ENCODE measurements around the gene CCDC28A.

Gene CCDC28A

DNA sequence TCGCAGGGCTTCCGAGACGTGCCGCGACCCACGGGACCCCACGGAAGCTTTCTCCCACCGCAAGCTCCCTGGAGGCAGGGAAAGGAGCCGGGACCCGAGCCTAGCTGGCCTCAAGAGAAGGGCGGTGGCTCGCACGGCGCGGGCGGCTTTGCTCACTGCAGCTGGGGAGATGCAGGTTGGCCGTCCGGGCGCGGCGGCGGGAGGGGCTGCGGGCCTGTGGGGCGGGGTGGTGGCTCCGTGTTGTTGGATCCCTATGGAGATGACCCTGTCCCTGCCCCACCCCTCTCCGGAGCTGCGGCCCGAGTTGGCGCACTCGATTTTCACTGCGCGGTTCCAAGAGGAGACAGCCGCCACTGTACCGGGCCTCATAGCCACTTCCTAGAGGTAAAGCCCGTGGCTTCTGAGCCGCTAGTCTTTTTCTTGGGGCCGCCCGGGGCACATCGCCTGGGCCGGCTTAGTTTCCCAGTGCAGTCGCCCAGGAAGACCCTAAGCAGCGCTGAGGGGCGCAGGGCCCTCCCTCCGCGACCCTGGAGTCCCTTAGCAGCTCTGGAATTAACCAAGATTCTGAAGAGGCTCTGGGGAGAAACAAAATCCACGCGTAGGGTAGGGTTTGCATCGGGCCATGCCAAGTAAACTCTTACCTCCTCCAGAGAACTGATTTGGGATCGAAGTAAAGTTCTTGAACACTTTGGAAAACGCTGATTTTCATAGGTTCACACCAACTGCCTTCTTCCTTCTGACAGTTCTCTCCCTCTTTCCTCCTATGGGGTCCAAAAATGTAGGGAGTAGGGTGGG is 22.4 kb downstream of the CCDC28A start, which contains the start of gene ECT2L:
TSS of gene ECT2L (plus strand) at position 279 of the 795 bp plus-strand sequence. CDS start 17,188 bp downstream, outside the sequence.
- DNase-seq (ENCODE audit: low read depth), result no peak

- no peak for DNase-seq (ENCODE audit: low read depth)
Measured at GRCh38 chr6:138796771-138797170, 23.2 kb downstream of the CCDC28A start.

GRCh38 chr6:138797806-138798446 is 24.4 kb downstream of the CCDC28A start:
- DNase-seq (ENCODE audit: low read depth), result no peak

- DNase-seq (ENCODE audit: low read depth), result no peak
Measured at GRCh38 chr6:138800377-138801150, 27.0 kb downstream of the CCDC28A start.

DNA sequence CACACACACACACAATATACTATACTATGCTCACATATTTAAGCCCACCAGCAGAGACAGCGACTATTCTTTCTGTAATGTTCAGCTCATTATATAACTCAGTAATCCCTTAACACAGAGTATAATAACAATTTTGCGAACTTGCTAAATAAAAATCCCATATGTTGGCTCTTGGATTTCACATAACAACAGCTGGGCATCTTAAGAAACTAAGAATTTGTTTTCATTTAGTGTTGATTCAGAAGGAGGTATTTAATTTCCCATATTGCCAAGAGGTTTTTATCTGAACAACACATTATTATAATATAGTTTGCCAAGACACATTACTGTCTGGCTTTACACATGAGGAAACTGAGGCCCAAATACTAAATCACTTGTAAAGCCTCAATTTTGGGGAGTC is 29.8 kb downstream of the CCDC28A start:
- no peak for DNase-seq (ENCODE audit: low read depth)

- peak; percentile 12 for DNase-seq (ENCODE audit: low read depth)
Measured at GRCh38 chr6:138803861-138804260, 30.3 kb downstream of the CCDC28A start.

GRCh38 chr6:138805016-138805765 is 31.6 kb downstream of the CCDC28A start:
- DNase-seq (ENCODE audit: low read depth), result peak; percentile 10

DNA sequence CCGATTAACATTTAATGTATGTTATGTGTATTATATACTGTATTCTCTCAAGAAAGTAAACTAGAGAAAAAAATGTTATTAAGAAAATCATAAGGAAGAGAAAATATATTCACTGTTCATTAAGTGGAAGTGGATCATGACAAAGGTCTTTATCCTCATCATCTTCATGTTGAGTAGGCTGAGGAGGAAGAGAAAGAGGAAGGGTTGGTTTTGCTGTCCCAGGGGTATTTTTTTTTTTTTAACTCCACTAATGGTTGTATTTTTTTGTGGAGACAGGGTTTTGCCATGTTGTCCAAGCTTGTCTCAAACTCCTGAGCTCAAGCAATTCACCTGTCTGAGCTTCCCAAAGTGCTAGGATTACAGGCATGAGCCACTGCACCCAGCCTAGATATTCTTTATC is 33.3 kb downstream of the CCDC28A start:
- DNase-seq (ENCODE audit: low read depth), result no peak

DNA sequence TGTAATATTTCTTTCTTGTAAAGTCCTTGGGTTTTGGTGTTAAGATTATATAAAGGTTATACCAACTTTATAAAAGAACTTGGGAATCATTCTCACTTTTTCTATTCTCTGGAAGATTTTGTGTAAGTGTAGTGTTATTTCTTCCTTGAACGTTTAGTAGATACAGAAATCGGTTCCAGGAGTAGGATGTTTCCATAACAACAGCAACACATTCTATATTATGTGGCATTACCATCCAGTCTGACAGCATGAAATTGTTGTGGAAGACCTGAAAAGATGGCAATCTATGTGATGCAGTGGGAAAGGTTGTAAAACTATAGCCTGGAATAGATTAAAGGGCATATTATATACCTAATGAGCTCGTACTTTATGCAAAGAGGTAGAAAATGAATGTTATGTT is 36.1 kb downstream of the CCDC28A start:
- DNase-seq (ENCODE audit: low read depth), result no peak

DNA sequence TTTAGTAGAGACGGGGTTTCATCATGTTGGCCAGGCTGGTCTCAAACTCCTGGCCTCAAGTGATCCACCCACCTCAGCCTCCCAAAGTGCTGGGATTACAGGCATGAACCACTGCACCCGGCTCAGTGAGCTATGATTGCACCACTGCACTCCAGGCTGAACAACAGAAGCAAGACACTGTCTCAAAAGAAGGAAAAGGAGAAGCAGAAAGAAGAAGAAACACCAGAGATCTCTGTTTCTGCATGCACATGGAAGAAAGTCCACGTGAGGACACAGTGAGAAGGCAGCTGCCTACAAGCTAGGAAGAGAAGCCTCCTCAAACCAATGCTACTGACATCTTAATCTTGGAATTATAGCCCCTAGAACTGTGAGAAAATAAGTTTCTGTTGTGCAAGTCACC is 38.3 kb downstream of the CCDC28A start:
- DNase-seq (ENCODE audit: low read depth), result no peak

DNA sequence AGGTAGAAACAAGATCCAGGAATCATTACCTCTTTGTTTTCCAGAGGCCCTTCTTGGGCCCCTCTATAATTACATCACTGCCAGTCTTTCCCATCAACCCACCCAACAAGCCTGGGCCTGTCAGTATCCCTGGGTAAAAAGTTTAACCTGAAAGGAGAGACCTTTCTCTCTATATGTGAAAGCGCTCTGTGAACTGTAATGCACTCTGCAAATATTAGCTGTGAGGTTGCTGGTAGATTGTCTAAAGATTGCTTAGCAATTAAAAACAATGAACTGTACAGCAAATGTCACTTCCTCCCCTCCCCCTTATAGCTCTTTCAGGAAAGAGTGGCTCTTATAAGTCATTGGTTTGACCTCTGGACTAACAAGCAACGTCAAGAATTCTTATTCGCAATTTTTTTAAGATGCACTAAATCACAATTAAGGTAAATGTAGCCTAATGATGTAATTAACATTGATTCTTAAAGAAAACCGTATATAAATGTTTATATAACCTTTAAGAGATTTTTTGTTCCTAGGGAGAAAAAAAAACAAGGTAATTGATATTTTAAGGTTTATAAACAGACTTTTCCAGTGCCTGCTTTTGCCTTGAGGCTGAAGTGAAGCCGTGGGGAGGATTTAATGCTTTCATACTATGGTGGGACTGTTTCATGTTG is 40.7 kb downstream of the CCDC28A start:
- DNase-seq (ENCODE audit: low read depth), result no peak

DNA sequence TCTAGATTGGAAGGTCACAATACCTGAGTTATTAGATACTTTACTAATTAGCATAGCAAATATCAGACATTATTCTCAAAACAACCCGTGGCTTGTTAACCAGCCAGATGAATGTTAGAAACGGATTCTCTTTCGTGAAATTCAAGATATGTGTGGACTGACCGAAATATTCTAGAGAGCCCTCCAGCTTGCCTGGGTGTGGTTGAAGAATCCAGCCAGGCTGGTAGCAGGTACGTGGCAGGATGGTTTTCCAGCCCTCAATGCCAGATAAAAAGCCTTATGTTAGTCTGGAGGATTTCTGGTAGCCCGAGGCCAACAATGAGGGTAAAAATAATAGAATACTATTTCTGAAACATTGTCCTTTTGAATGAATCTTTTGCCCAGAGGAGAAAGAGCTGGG is 41.7 kb downstream of the CCDC28A start:
- no peak for DNase-seq (ENCODE audit: low read depth)

GRCh38 chr6:138815797-138816528 is 42.4 kb downstream of the CCDC28A start:
- DNase-seq (ENCODE audit: low read depth), result peak; percentile 20

- peak; percentile 56 for DNase-seq (ENCODE audit: low read depth)
Measured at GRCh38 chr6:138817799-138818198, 44.2 kb downstream of the CCDC28A start.

GRCh38 chr6:138818496-138819194 is 45.1 kb downstream of the CCDC28A start:
- no peak for DNase-seq (ENCODE audit: low read depth)

GRCh38 chr6:138821519-138821918 is 48.0 kb downstream of the CCDC28A start:
- DNase-seq (ENCODE audit: low read depth), result no peak

GRCh38 chr6:138824482-138825144 is 51.0 kb downstream of the CCDC28A start:
- no peak for DNase-seq (ENCODE audit: low read depth)

- DNase-seq (ENCODE audit: low read depth), result no peak
Measured at GRCh38 chr6:138830248-138830647, 56.7 kb downstream of the CCDC28A start.

GRCh38 chr6:138832182-138832581 is 58.6 kb downstream of the CCDC28A start:
- no peak for DNase-seq (ENCODE audit: low read depth)

All from GM04503 (cell line).